HCT116 (cell line): ENCODE results near the gene MORC4. TPM values are rescaled to one million over a fixed set of nuclear protein-coding genes. Genes with fewer than 3 reads are reported as not detected.
A peak's percentile ranks its signal among the peaks of the same experiment; 100 is the strongest.

Experiments used
- ATAC-seq: fragments of 200-7000 bp; cut with Tn5 transposase; 2 replicates; pipeline ENCODE4 v1.9.1; 2020; ENCODE audit warnings: mild to moderate bottlenecking, moderate library complexity
- BruUV-seq: library from RNA; stranded (reverse); fragments of 400-500 nt; replicated peaks from 2 replicates; lab custom pipeline; 2021; lab: Mats Ljungman, UMichigan
- CTCF ChIA-PET: fragments of 300-600 bp; sonication (Branson Sonifier 250); formaldehyde crosslinking; loops from one replicate; lab custom pipeline; 2021; ENCODE audit warnings: antibody characterized with exemption; lab: Charles Lee
- POLR2A ChIA-PET: fragments of 300-600, 350-600 bp; sonication (Branson Sonifier 250); formaldehyde crosslinking; loops from one replicate; lab custom pipeline; 2021; ENCODE audit warnings: antibody characterized with exemption; lab: Charles Lee
- RAD21 ChIA-PET, 2 experiments: fragments of 300-600 bp; sonication (Branson Sonifier 250); formaldehyde crosslinking; loops; one replicate each; lab custom pipeline; 2023; ENCODE audit warnings: low total read pairs in 2 of 2; ENCODE audit not compliant: uncharacterized antibody in 2 of 2, unreplicated experiment in 2 of 2, low non-redundant PET in 1 of 2; lab: Charles Lee
- DNase-seq: peaks from one replicate; pipeline ENCODE4 v3.0.0-alpha.2; 2010; ENCODE audit warnings: low read depth, low spot score
- H2AFZ ChIP-seq: fragments of 200-600 bp; shearing (Covaris generic), sonication (generic); 2 replicates; pipeline ENCODE4 v1.6.1; 2017; ENCODE audit warnings: low read depth, mixed run types, mixed read lengths, antibody characterized with exemption, low read length; ENCODE audit not compliant: poor library complexity, severe bottlenecking
- H3K27ac ChIP-seq: 2 replicates; pipeline ENCODE4 v1.5.1; 2012; ENCODE audit warnings: low read depth, low read length
- H3K27me3 ChIP-seq: fragments of 200-600 bp; sonication (generic); 2 replicates; pipeline ENCODE4 v1.6.1; 2016; ENCODE audit warnings: mixed run types, low read length, mixed read lengths; ENCODE audit not compliant: insufficient read depth
- H3K36me3 ChIP-seq, 2 experiments: fragments of 200-500 bp in 1 of 2; fragments of 200-600 bp in 1 of 2; sonication (Bioruptor generic) in 1 of 2; sonication (generic) in 1 of 2; 2 replicates each; pipeline versions ENCODE4 v1.5.1 to v1.6.1; 2014 to 2016; ENCODE audit warnings: low read length in 2 of 2, inconsistent platforms in 1 of 2, mixed read lengths in 1 of 2, mixed run types in 1 of 2; ENCODE audit not compliant: insufficient read depth in 2 of 2, control insufficient read depth in 1 of 2
- H3K4me1 ChIP-seq, 2 experiments: fragments of 200-600 bp in 1 of 2; sonication (generic) in 1 of 2; 2 replicates each; pipeline versions ENCODE4 v1.5.1 to v1.6.1; 2012 to 2017; ENCODE audit warnings: low read length in 2 of 2, inconsistent platforms in 1 of 2, mild to moderate bottlenecking in 1 of 2, mixed read lengths in 1 of 2, mixed run types in 1 of 2, moderate library complexity in 1 of 2; ENCODE audit not compliant: insufficient read depth in 2 of 2, control insufficient read depth in 1 of 2
- H3K4me2 ChIP-seq: fragments of 200-600 bp; sonication (generic); 2 replicates; pipeline ENCODE4 v1.6.1; 2017; ENCODE audit warnings: mixed run types, low read length, mixed read lengths
- H3K4me3 ChIP-seq, 2 experiments: fragments of 200-600 bp in 1 of 2; sonication (generic) in 1 of 2; replicated peaks in 1 of 2; 2 replicates each; pipeline ENCODE4 v1.5.1; 2011 to 2016; ENCODE audit warnings: low read length in 2 of 2, control low read depth in 1 of 2, low read depth in 1 of 2, mild to moderate bottlenecking in 1 of 2, mixed read lengths in 1 of 2, mixed run types in 1 of 2
- H3K79me2 ChIP-seq: fragments of 200-600 bp; sonication (generic); 2 replicates; pipeline ENCODE4 v1.6.1; 2017; ENCODE audit warnings: mild to moderate bottlenecking, mixed run types, low read length, moderate library complexity, mixed read lengths; ENCODE audit not compliant: insufficient read depth
- H3K9ac ChIP-seq: fragments of 200-600 bp; sonication (generic); 2 replicates; pipeline ENCODE4 v1.6.1; 2016; ENCODE audit warnings: low read length, mixed read lengths
- H3K9me2 ChIP-seq: fragments of 200-600 bp; sonication (generic), shearing (Covaris generic); 2 replicates; pipeline ENCODE4 v1.6.1; 2017; ENCODE audit warnings: mixed run types, mild to moderate bottlenecking, moderate library complexity; ENCODE audit not compliant: insufficient read depth
- H3K9me3 ChIP-seq, 2 experiments: fragments of 200-500 bp in 1 of 2; fragments of 200-600 bp in 1 of 2; sonication (Bioruptor generic) in 1 of 2; sonication (generic) in 1 of 2; 2 replicates each; pipeline ENCODE4 v1.6.1; 2014 to 2017; ENCODE audit warnings: low read length in 2 of 2, mixed read lengths in 2 of 2, inconsistent platforms in 1 of 2, low read depth in 1 of 2, mild to moderate bottlenecking in 1 of 2, mixed run types in 1 of 2, moderate library complexity in 1 of 2; ENCODE audit not compliant: control insufficient read depth in 1 of 2, insufficient read depth in 1 of 2
- H4K20me1 ChIP-seq: fragments of 200-600 bp; sonication (generic), shearing (Covaris generic); 2 replicates; pipeline ENCODE4 v1.6.1; 2017; ENCODE audit warnings: mixed run types, mild to moderate bottlenecking, moderate library complexity; ENCODE audit not compliant: insufficient read depth
- ATF3 ChIP-seq: IDR thresholded peaks from 2 replicates; pipeline ENCODE4 v1.6.1; 2012
- CBX3 ChIP-seq: IDR thresholded peaks from 2 replicates; pipeline ENCODE4 v1.6.1; 2012; ENCODE audit warnings: low read depth
- CTCF ChIP-seq, 3 experiments: fragments of 200-600 bp in 1 of 3; sonication (generic) in 1 of 3; IDR thresholded peaks in 2 of 3; conservative IDR thresholded peaks in 1 of 3; 2 replicates each; pipeline ENCODE4 v1.5.1; 2012 to 2017; ENCODE audit warnings: low read depth in 2 of 3, low read length in 2 of 3, antibody characterized with exemption in 1 of 3, borderline replicate concordance in 1 of 3, control low read depth in 1 of 3, mild to moderate bottlenecking in 1 of 3, mixed read lengths in 1 of 3, mixed run types in 1 of 3, moderate library complexity in 1 of 3; ENCODE audit not compliant: insufficient read depth in 1 of 3
- ELF1 ChIP-seq: IDR thresholded peaks from 2 replicates; pipeline ENCODE4 v1.6.1; 2012; ENCODE audit warnings: low read depth, borderline replicate concordance
- EZH2phosphoT487 ChIP-seq: fragments of 200-600 bp; IDR thresholded peaks from 2 replicates; pipeline ENCODE4 v1.6.1; 2018; ENCODE audit warnings: antibody characterized with exemption, borderline replicate concordance
- JUND ChIP-seq: IDR thresholded peaks from 2 replicates; pipeline ENCODE4 v1.6.1; 2012
- POLR2A ChIP-seq: IDR thresholded peaks from 2 replicates; pipeline ENCODE4 v1.7.0; 2011; ENCODE audit warnings: borderline replicate concordance; ENCODE audit not compliant: insufficient read depth, insufficient read length; ENCODE audit errors: extremely low read depth
- TCF7L2 ChIP-seq: IDR thresholded peaks from 2 replicates; pipeline ENCODE4 v1.7.0; 2011; ENCODE audit warnings: borderline replicate concordance, inconsistent platforms; ENCODE audit not compliant: insufficient read depth, insufficient read length; ENCODE audit errors: extremely low read depth
- ZBTB33 ChIP-seq: IDR thresholded peaks from 2 replicates; pipeline ENCODE4 v1.6.1; 2011; ENCODE audit warnings: mild to moderate bottlenecking, low read length, moderate library complexity; ENCODE audit not compliant: insufficient replicate concordance; ENCODE audit errors: extremely low read depth
- intact Hi-C: fragments of 100-400 bp; cut with micrococcal nuclease; formaldehyde crosslinking; loops from 2 replicates; pipeline ENCODE4 v1.10.0; 2022
- total RNA-seq: library from RNA; stranded (reverse); gene quantifications from one replicate; pipeline ENCODE4 v1.2.1, GENCODE V29; 2021; ENCODE audit not compliant: unreplicated experiment

The MORC4 gene
- total RNA-seq, 1 experiment from 2014 or later, result 20.6 TPM

GRCh38 chrX:106906361-106906760 is 93.7 kb downstream of the MORC4 start:
- ATAC-seq, result no peak
- no peaks in the 10 kb centered on the region for H3K27me3 ChIP-seq
- CTCF ChIA-PET, result interaction anchor here (1.1 kb wide), 1 partner anchor 9 kb away, joined by 4 read pairs; no protein-coding TSS in a partner anchor
- no peaks in the 10 kb centered on the region for H3K4me1 ChIP-seq
- BruUV-seq, result no TSS peak
- no peaks in the 10 kb centered on the region for H3K79me2 ChIP-seq
- RAD21 ChIA-PET, result no interaction called here
- TF ChIP-seq ELF1, result no peak
- H3K27ac ChIP-seq, result no peak overlapping the region
- no peak overlapping the region for H2AFZ ChIP-seq
- POLR2A ChIA-PET, result no interaction called here
- H3K9ac ChIP-seq, result no peak overlapping the region
- intact Hi-C loops, result no loop called here
- no peaks in the 10 kb centered on the region for H3K9me2 ChIP-seq
- no peaks in the 10 kb centered on the region for H3K36me3 ChIP-seq
- H3K4me2 ChIP-seq, result no peak overlapping the region
- H3K4me3 ChIP-seq, result no peak overlapping the region
- no peak for DNase-seq
- H4K20me1 ChIP-seq, result no peaks in the 10 kb centered on the region
- no peaks in the 10 kb centered on the region for H3K9me3 ChIP-seq

- no peaks in the 10 kb centered on the region for H3K4me1 ChIP-seq
- no peak overlapping the region for H3K4me3 ChIP-seq
- no peaks in the 10 kb centered on the region for H3K9me2 ChIP-seq
- POLR2A ChIA-PET, result no interaction called here
- DNase-seq (no peak), ATAC-seq (no peak)
- intact Hi-C loops, result no loop called here
- no peaks in the 10 kb centered on the region for H3K9me3 ChIP-seq
- RAD21 ChIA-PET, result no interaction called here
- TF ChIP-seq JUND, result no peak
- no peak for TF ChIP-seq ATF3
- TF ChIP-seq ZBTB33, result no peak
- no peak for TF ChIP-seq CBX3
- no peak for TF ChIP-seq CTCF (IDR thresholded peaks at IDR 0.05 in 2 of 3, conservative IDR thresholded peaks at IDR 0.05 in 1 of 3; ENCODE audit: borderline replicate concordance in 1 of 3, insufficient read depth in 1 of 3, low read depth in 2 of 3, low read length in 2 of 3)
- peak; percentile 37 for TF ChIP-seq TCF7L2
- TF ChIP-seq POLR2A, result no peak
- no peak for TF ChIP-seq EZH2phosphoT487
- no peaks in the 10 kb centered on the region for H4K20me1 ChIP-seq
- H3K36me3 ChIP-seq, result no peaks in the 10 kb centered on the region
- CTCF ChIA-PET, result interaction anchor here (1.1 to 1.3 kb wide), 2 partner anchors 7 to 11 kb away, joined by 3 to 4 read pairs; no protein-coding TSS in a partner anchor
- BruUV-seq, result no TSS peak
- no peak overlapping the region for H3K4me2 ChIP-seq
- H3K27me3 ChIP-seq, result no peaks in the 10 kb centered on the region
- H3K27ac ChIP-seq, result no peak overlapping the region
- no peak overlapping the region for H3K9ac ChIP-seq
- H2AFZ ChIP-seq, result no peak overlapping the region
- no peaks in the 10 kb centered on the region for H3K79me2 ChIP-seq
These were observed 94.8 kb downstream of the MORC4 start for GRCh38 chrX:106905064-106905708.
